Adrenal gland (tissue), 5 donors: ENCODE data around the gene LAMC2.
"Not testable (repeated sequence)": the region's sequence is repeated elsewhere in the genome, so short reads cannot be mapped to it uniquely, and the experiment has no call there.

Experiments
- CTCF ChIP-seq, 6 experiments: fragments of 450-650 bp in 4 of 6; fragments of 200-600 bp in 2 of 6; sonication (generic) in 1 of 6; IDR thresholded peaks; 1 replicate in 5 of 6; 2 replicates in 1 of 6; pipeline versions ENCODE4 v1.5.1 to v1.8.0; 2016 to 2021; ENCODE audit warnings: antibody characterized with exemption in 6 of 6, mild to moderate bottlenecking in 2 of 6, moderate library complexity in 1 of 6
- POLR2A ChIP-seq, 2 donors: fragments of 450-650 bp; IDR thresholded peaks; one replicate each; pipeline ENCODE4 v1.6.1; 2017; ENCODE audit warnings: antibody characterized with exemption in 2 of 2, mild to moderate bottlenecking in 2 of 2, moderate library complexity in 1 of 2
- donor health status: DM: no; HTN: no; CAD: no.

- TF ChIP-seq CTCF, POLR2A (IDR thresholded peaks at IDR 0.05): not testable (repeated sequence)
These were observed 54.8 kb downstream of the LAMC2 start for GRCh38 chr1:183240853-183241252.
